Cardiac muscle cell (in vitro differentiated cells and primary cell): ENCODE results near the gene HDAC11. TPM values are rescaled to one million over a fixed set of nuclear protein-coding genes. Genes with fewer than 3 reads are reported as not detected.

ENCODE experiments used
- DNase-seq, 2 donors: peaks; one replicate each; pipeline versions ENCODE4 v3.0.0 to v3.0.0-alpha.2; 2010 to 2017; ENCODE audit warnings: low read depth in 1 of 2, low spot score in 1 of 2
- H3K27ac ChIP-seq: fragments of 200-600 bp; sonication (generic); 2 replicates; pipeline ENCODE4 v1.5.1; 2016
- H3K27me3 ChIP-seq: fragments of 200-600 bp; sonication (generic); 2 replicates; pipeline ENCODE4 v1.6.0; 2016; ENCODE audit warnings: control low read depth
- H3K36me3 ChIP-seq: fragments of 200-600 bp; sonication (generic); 2 replicates; pipeline ENCODE4 v1.5.1; 2016; ENCODE audit warnings: control low read depth
- H3K4me1 ChIP-seq: fragments of 200-600 bp; sonication (generic); 2 replicates; pipeline ENCODE4 v1.8.1; 2017; ENCODE audit warnings: low read depth, mild to moderate bottlenecking, mixed run types
- H3K4me3 ChIP-seq: fragments of 200-600 bp; sonication (generic); 2 replicates; pipeline ENCODE4 v1.5.1; 2016; ENCODE audit warnings: mild to moderate bottlenecking
- H3K9me3 ChIP-seq: fragments of 200-600 bp; sonication (generic); 2 replicates; pipeline ENCODE4 v1.5.1; 2017; ENCODE audit warnings: low read depth, mild to moderate bottlenecking, control low read depth
- CTCF ChIP-seq: IDR thresholded peaks from 2 replicates; pipeline ENCODE4 v1.5.1; 2012; ENCODE audit warnings: low read depth, mild to moderate bottlenecking, low read length
- polyA plus RNA-seq: library from polyadenylated mRNA; unstranded; fragments of >200 nt; fragmentation: Nextera tagmentation; extraction: Ambion mirVana; gene quantifications from 2 replicates; pipeline ENCODE4 v1.2.1, GENCODE V29; 2016
- total RNA-seq: library from RNA; depleted of rRNA; stranded (reverse); fragments of >200 nt; gene quantifications from 2 replicates; pipeline ENCODE4 v1.2.3, GENCODE V29; 2016

HDAC11 gene
- total and polyA plus RNA-seq, 2 experiments from 2014 or later: 27.1 to 35.7 TPM

- H3K27me3 ChIP-seq: no peaks in the 10 kb centered on the region
- H3K9me3 ChIP-seq: no peaks in the 10 kb centered on the region
- H3K4me1 ChIP-seq: no peaks in the 10 kb centered on the region
- DNase-seq: no peak
- H3K4me3 ChIP-seq: no peak overlapping the region
- TF ChIP-seq CTCF: no peak
- H3K36me3 ChIP-seq: no peaks in the 10 kb centered on the region
- no peak overlapping the region for H3K27ac ChIP-seq
Observed at GRCh38 chr3:13526626-13526949, 46.5 kb downstream of the HDAC11 start.

DNA sequence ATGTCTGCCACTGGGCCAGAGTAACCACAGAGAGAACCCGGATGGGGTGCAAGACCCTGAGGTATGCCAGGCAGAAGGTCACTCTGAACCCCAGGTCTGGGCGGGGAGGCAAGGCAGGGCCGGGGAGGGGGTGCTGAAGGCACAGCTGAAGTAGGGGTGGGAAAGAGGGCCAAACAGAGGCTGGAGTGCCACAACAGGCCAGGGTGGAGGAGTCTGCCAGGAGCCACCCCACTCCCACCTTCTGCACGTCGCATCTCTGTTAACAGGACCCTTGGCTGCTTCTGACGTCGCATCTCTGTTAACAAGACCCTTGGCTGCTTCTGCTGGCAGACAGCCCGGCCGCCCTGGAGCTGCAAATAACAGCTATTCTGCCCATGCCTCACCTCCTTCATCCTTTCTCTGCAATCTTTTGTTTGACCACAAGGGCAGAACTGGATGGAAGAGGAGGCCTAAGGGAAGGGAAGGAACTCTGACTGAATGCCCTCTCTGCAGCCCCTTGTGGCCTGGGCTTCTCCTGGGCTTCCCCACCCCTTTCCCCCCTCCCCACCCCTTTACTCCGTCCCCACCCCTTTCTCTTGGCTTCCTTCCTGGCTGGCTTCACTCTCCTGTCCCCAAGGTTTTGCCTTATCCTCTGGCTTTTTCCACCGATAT, 48.2 kb downstream of the HDAC11 start:
- Histone ChIP-seq H3K27me3 (no peaks in the 10 kb centered on the region), H3K4me3 (no peak overlapping the region), H3K36me3 (no peaks in the 10 kb centered on the region), H3K4me1 (no peaks in the 10 kb centered on the region), H3K9me3 (no peaks in the 10 kb centered on the region), H3K27ac (no peak overlapping the region)
- peak; percentile 45 for TF ChIP-seq CTCF
- peak; percentile 45 to 70 for DNase-seq

DNA sequence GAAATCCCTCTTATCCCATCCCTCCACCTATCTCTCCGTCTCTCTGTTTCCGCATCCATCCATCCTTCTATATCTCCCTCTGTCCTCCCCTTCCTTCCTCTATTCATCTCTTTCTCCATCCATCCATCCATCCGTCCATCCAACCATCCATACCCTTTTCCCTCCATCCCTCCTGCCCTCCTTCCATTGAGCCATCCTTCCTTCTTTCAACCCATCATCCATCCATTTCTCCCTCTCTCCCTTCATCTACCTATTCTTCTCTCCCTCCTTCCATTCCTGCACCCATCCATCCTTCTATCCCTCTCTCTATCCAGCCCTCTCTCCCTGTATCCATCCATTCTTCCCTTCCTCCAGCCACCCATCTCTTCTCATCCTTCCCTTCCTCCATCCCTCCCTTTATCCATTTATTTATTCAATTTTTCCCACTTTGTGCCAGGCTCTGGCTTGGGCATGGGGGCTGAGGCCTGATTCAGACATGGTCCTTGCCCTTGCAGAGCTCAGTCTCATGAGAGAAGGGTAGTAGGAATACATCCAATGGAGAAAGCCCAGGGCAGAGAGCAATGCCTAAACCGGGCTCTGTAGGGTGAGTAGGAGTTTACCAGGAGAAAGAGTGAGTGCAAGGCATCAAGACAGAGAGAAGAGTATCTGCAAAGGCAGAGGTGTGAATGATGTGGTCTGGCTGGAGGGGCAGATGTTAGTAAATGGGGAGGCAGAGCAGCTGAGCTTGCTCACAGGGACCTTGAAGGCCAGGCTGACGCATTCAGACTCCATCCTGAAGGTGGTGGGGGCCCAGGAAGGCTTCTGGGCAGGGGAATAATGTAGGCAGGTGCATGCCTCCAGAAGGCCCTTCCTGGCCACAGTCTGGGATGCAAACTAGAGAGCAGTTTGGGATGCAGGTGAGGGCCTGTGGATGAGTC, 49.3 kb downstream of the HDAC11 start:
- no peak for DNase-seq
- no peaks in the 10 kb centered on the region for H3K36me3 ChIP-seq
- H3K27ac ChIP-seq: no peak overlapping the region
- H3K4me1 ChIP-seq: no peaks in the 10 kb centered on the region
- no peaks in the 10 kb centered on the region for H3K9me3 ChIP-seq
- TF ChIP-seq CTCF: no peak
- H3K27me3 ChIP-seq: no peaks in the 10 kb centered on the region
- H3K4me3 ChIP-seq: no peak overlapping the region

DNA sequence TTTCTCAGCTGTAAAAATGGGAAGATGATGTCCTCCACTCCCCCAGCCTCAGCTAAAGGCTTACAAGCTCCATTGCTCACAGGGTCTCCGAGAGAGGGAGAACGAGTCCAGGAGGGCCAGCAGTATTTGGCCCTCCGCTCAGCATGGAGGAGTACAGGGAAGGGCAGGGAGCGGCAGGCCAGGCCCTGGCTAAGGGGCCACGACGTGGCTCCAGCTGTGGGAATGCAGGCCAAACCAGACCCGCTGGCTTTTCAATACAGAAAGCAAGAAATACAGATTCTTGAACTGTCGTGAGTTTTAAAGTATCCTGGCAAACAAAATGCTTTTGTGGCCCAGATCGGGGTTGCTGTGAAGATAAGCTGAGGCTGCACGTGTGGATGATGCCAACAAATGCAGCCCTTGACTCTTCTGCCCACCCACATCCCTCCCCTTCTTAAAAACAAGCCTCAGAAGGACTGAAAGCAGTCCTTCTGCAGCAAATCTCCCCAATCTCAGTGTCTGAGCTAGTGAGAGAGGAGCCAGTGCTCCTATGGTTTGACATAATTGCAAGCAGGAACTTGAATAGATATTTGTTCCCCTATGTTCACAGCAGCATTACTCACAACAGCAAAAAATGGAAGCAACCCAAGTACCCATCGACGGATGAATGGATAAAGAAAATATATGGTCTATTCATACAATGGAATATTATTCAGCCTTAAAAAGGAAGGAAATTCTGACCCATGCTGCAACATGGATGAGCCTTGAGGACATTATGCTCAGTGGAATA, 50.3 kb downstream of the HDAC11 start:
- Histone ChIP-seq H3K9me3 (no peaks in the 10 kb centered on the region), H3K27me3 (no peaks in the 10 kb centered on the region), H3K4me1 (no peaks in the 10 kb centered on the region), H3K27ac (no peak overlapping the region), H3K4me3 (no peak overlapping the region), H3K36me3 (no peaks in the 10 kb centered on the region)
- no peak for DNase-seq
- TF ChIP-seq CTCF: no peak

- Histone ChIP-seq H3K27ac (no peak overlapping the region), H3K4me1 (peaks cover 4% of the 10 kb centered on the region), H3K27me3 (no peaks in the 10 kb centered on the region), H3K4me3 (no peak overlapping the region), H3K36me3 (no peaks in the 10 kb centered on the region), H3K9me3 (no peaks in the 10 kb centered on the region)
- no peak for DNase-seq
- TF ChIP-seq CTCF: no peak
Observed at GRCh38 chr3:13532085-13532484, 52.0 kb downstream of the HDAC11 start.
